HFFc6 (cell line): Measurements from ENCODE around the gene CD86. TPM values are rescaled to one million over a fixed set of nuclear protein-coding genes. Genes with fewer than 3 reads are reported as not detected.

ENCODE experiments used
- DNase-seq: peaks from one replicate; pipeline ENCODE4 v3.0.0-alpha.2; 2018
- H3K27ac Mint-ChIP-seq: 2 replicates; pipeline ENCODE4 v1.8.0; 2020; ENCODE audit warnings: mild to moderate bottlenecking, mixed read lengths
- H3K27me3 Mint-ChIP-seq: 2 replicates; pipeline ENCODE4 v1.8.0; 2021; ENCODE audit warnings: mild to moderate bottlenecking, moderate library complexity, mixed read lengths; ENCODE audit not compliant: insufficient read depth
- H3K36me3 Mint-ChIP-seq: 2 replicates; pipeline ENCODE4 v1.8.0; 2021; ENCODE audit warnings: low read depth, mixed read lengths
- H3K4me1 Mint-ChIP-seq: 2 replicates; pipeline ENCODE4 v1.8.0; 2020; ENCODE audit warnings: low read depth, mixed read lengths
- H3K4me3 Mint-ChIP-seq: 2 replicates; pipeline ENCODE4 v1.8.0; 2020; ENCODE audit warnings: mild to moderate bottlenecking, moderate library complexity, mixed read lengths
- H3K9me3 Mint-ChIP-seq: 2 replicates; pipeline ENCODE4 v1.8.0; 2020; ENCODE audit warnings: mild to moderate bottlenecking, mixed read lengths
- total RNA-seq, 6 experiments: library from RNA; stranded (reverse); fragmentation: NEBNext Ultra II Directional; extraction: Animal tissue kit (Norgen Biotek cat#: 25700); gene quantifications; 2 replicates in 1 of 6; 3 replicates in 5 of 6; pipeline ENCODE4 v1.2.3, GENCODE V29; 2021
- TF ChIP-seq, protein P1 (sequence below): fragments of 200-600 bp; sonication (generic); IDR thresholded peaks from 2 replicates; pipeline ENCODE4 v1.5.0; 2021; ENCODE audit warnings: antibody characterized with exemption, mild to moderate bottlenecking

CD86 gene
- total RNA-seq, 6 experiments from 2014 or later: not detected

- DNase-seq: no peak
- Mint-ChIP-seq H3K27ac (no peak overlapping the region), H3K36me3 (no peaks in the 10 kb centered on the region), H3K4me3 (no peak overlapping the region), H3K4me1 (no peaks in the 10 kb centered on the region), H3K27me3 (peaks cover 20% of the 10 kb centered on the region), H3K9me3 (no peaks in the 10 kb centered on the region)
- TF ChIP-seq, protein P1, sequence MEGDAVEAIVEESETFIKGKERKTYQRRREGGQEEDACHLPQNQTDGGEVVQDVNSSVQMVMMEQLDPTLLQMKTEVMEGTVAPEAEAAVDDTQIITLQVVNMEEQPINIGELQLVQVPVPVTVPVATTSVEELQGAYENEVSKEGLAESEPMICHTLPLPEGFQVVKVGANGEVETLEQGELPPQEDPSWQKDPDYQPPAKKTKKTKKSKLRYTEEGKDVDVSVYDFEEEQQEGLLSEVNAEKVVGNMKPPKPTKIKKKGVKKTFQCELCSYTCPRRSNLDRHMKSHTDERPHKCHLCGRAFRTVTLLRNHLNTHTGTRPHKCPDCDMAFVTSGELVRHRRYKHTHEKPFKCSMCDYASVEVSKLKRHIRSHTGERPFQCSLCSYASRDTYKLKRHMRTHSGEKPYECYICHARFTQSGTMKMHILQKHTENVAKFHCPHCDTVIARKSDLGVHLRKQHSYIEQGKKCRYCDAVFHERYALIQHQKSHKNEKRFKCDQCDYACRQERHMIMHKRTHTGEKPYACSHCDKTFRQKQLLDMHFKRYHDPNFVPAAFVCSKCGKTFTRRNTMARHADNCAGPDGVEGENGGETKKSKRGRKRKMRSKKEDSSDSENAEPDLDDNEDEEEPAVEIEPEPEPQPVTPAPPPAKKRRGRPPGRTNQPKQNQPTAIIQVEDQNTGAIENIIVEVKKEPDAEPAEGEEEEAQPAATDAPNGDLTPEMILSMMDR: no peak
Observed at GRCh38 chr3:122077293-122078234, 22.4 kb downstream of the CD86 start.

DNA sequence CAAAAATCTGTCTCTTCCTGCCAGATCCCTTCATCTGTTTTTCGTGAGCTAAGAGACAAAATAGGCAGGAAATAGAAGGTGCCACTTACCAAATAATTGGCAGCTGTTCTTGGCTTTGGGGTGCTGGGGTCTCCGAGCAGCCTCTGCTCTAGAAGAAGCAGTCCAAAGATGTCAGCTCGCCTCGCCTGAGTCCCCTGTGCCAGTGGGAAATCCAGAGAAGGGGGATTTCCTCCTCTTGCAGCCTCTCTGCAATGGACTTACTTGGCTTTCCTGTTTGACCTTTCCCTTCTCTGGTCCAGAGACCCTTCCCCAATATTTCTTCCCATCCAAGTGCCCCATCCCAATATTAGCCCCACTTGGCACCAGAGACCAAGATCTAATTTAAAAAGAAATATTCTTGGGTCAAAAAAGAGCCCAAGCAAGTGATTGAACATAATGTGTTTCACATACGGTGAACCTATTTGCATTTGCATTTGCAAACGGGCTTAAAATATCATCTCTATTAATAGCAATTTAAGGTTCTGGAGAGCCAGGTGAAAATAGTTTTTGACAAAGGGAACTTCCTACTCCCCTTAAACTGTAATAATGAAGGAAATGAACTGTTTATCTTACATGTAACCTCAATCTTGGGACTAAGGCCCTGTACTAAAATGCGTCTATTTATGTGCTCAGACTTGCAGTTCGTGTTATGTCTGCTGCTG lies 23.2 kb downstream of the CD86 start:
- peaks cover 20% of the 10 kb centered on the region for H3K27me3 Mint-ChIP-seq
- no peaks in the 10 kb centered on the region for H3K4me1 Mint-ChIP-seq
- no peak overlapping the region for H3K27ac Mint-ChIP-seq
- no peaks in the 10 kb centered on the region for H3K36me3 Mint-ChIP-seq
- no peaks in the 10 kb centered on the region for H3K9me3 Mint-ChIP-seq
- DNase-seq: no peak
- no peak overlapping the region for H3K4me3 Mint-ChIP-seq
- TF ChIP-seq, protein P1: no peak

DNA sequence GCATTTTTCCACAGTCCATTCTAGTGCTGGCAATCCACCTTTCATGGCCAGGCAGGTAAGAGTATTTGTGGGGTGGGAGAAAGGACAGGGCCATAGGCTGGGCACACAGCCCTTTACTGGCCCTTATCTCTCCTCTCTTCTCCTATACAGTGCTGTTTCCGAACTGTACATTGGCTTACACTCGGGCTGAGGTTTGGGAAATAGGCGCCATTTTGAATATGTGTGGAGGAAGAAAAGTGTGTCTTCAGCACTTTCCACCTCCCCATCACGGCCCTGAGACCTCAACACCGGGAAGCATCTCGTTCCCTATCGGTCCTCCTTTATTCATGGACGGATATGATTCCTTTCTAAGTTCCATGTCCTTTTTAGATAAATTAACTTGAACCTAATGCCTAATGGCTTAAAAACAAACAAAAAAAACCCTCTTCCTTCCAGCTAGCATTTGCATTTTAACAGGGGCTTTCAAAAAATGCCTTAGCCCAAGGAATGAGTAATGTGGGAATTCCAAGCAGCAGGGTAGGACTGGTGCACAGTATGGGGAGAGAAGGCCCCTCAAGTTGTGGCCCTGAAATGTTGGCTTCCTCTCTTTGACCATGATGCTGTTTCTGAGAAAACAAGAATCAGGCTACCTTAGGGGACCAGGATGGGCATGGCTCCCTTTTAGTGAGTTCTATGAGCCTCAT lies 24.5 kb downstream of the CD86 start:
- Mint-ChIP-seq H3K9me3 (no peaks in the 10 kb centered on the region), H3K36me3 (no peaks in the 10 kb centered on the region), H3K27me3 (peaks cover 25% of the 10 kb centered on the region)

GRCh38 chr3:122080207-122080587 lies 25.0 kb downstream of the CD86 start:
- TF ChIP-seq, protein P1: no peak
- no peaks in the 10 kb centered on the region for H3K4me1 Mint-ChIP-seq
- DNase-seq: no peak
- H3K27me3 Mint-ChIP-seq: peaks cover 22% of the 10 kb centered on the region
- H3K4me3 Mint-ChIP-seq: no peak overlapping the region
- H3K9me3 Mint-ChIP-seq: no peaks in the 10 kb centered on the region
- no peaks in the 10 kb centered on the region for H3K36me3 Mint-ChIP-seq
- no peak overlapping the region for H3K27ac Mint-ChIP-seq

More for the DNA sequence above, 24.5 kb downstream of the CD86 start:
- Mint-ChIP-seq H3K4me3 (no peak overlapping the region), H3K4me1 (no peaks in the 10 kb centered on the region), H3K27ac (no peak overlapping the region)
- TF ChIP-seq, protein P1: no peak
- no peak for DNase-seq

DNA sequence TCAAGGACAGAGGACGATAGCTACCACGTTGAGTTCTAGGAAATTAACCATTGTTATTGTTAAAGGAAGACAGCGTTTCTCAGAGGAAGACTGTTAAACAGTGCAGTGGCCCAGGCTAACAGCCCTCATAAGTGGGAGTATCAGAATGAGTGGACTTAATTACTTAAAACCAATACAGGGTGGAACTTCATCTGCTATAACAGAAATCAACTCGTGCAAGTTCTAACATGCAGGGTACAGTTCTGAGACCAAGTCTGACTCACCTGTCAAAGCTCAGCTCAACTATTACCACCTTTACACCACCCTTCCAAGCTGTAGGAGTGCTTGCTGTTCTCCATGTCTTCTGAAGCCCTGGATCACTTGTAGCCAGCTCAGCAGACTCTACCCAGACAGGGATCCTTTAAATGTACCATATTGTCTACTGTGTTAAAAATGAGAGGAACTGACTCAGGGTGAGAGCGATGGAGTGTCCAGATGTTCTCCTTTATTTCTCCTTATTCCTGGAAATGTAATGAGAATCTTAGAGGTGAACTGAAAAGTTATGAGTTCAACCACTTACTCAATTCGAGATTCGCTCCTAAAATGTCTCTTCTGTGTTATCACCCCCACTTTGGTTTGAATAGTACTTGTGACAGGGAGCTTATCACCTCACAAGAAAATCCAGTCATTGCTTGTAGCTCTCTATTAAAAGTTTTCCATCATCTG lies 26.5 kb downstream of the CD86 start:
- Mint-ChIP-seq H3K9me3 (no peaks in the 10 kb centered on the region), H3K27me3 (peaks cover 32% of the 10 kb centered on the region), H3K4me1 (no peaks in the 10 kb centered on the region), H3K4me3 (no peak overlapping the region), H3K36me3 (no peaks in the 10 kb centered on the region), H3K27ac (no peak overlapping the region)
- DNase-seq: no peak
- TF ChIP-seq, protein P1: no peak
